Limb (tissue), 2 donors: Measurements from ENCODE around the gene DIAPH3.

Source experiments
- DNase-seq, 2 donors: peaks; one replicate each; pipeline ENCODE4 v3.0.0-alpha.2; 2016; ENCODE audit errors: extremely low spot score in 2 of 2

DIAPH3 gene

DNA sequence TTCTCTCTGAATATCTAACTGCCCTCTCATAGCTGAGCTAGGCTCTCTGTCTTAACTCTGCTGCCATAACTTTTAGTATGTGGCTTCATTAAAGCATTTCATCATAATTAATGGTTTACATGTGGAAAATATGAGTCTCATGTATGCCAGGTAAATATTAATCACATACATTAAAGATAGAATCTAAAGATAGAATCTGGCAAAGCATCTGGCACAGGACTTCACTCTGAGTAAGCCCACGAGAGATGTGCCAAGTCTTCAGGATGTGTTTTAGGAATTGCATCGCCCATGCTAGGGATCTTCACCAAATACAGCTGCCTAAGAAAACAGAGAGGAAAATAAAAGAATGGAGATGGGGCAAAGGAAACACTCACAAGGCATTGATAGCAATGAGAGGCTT is 285.8 kb downstream of the DIAPH3 start:
- no peak for DNase-seq

- DNase-seq: no peak
Measured at GRCh38 chr13:59874973-59875372, 288.8 kb downstream of the DIAPH3 start.

DNA sequence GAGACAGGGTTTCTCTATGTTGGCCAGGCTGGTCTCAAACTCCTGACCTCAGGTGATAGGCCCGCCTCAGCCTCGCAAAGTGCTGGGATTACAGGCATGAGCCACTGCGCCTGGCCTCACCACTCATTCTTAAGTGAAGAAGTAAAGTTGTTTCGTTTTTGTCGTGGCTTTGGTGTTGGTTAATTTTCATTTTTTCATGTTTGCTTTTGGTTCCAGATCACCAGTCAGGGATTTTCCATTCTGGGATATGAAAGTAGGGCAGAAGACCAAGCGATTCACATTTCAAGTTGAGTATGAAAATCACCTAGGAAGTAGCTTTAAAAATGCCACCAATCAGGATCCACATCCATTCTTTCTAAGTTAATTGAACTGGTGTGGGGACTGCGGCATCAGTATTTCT is 289.9 kb downstream of the DIAPH3 start:
- no peak for DNase-seq

DNA sequence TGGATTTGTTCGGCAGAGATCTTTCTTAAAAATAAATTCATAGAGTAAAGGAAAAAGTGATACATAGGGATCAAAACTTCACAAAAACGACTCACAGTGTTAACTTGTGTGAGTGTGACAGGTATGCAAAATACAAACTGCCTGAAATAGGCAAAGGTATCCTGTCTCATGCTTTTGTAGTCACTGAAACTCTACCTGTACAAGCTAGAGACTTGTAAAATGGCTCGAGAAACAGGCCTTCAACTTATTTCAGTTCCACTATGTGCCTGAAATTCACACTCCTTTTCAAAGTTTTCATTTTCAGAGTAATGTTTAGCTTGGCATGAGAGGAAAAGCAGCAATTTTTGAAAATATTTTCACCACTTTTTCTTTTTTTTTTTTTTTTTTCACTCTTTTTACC is 290.4 kb downstream of the DIAPH3 start:
- DNase-seq: no peak

DNA sequence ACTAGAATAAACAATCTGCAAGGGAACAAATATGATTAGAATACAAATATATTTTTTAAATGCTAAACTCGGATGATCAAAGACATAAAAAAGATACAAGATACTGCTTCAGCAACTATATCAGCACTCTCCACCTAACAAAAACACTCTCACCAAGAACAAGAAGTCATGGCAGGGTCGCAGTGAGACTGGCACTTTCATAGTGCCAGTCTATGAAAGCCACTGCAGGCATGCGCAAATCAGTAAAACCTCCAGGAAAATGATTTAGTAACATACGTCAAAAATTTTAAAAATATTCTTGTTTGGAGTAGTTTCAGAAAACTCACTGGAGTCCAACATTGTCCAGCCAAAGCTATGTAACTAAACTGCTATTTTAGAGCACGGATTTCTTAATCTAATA is 295.9 kb downstream of the DIAPH3 start:
- no peak for DNase-seq

- DNase-seq: no peak
Measured at GRCh38 chr13:59865398-59865797, 298.3 kb downstream of the DIAPH3 start.

DNA sequence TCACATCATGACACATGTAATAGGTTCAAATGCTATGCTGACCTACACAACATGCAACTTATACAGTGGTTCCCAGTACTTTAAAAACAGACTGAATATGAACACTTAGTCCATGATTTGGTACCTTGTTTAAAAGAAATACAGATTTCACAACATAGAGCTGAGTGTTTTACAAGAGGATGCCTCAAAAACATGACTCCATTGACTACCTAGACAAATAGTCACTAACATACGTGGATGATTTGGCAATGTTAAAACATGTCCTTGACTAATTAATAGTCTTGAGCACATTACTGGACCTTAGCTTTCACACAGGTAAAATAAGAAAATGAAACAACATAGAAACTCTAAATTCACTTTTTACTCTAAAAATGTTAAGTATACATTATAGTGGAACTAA is 300.1 kb downstream of the DIAPH3 start:
- no peak for DNase-seq

- DNase-seq: no peak
Measured at GRCh38 chr13:59861676-59862075, 302.1 kb downstream of the DIAPH3 start.

- no peak for DNase-seq
Measured at GRCh38 chr13:59856281-59856810, 307.4 kb downstream of the DIAPH3 start.

- no peak for DNase-seq
Measured at GRCh38 chr13:59846845-59847620, 316.7 kb downstream of the DIAPH3 start.

- no peak for DNase-seq
Measured at GRCh38 chr13:59843040-59843439, 320.7 kb downstream of the DIAPH3 start.

GRCh38 chr13:59842507-59842906 is 321.2 kb downstream of the DIAPH3 start:
- DNase-seq: no peak

- DNase-seq: no peak
Measured at GRCh38 chr13:59839186-59839585, 324.5 kb downstream of the DIAPH3 start.

GRCh38 chr13:59837101-59837500 is 326.6 kb downstream of the DIAPH3 start:
- no peak for DNase-seq

DNA sequence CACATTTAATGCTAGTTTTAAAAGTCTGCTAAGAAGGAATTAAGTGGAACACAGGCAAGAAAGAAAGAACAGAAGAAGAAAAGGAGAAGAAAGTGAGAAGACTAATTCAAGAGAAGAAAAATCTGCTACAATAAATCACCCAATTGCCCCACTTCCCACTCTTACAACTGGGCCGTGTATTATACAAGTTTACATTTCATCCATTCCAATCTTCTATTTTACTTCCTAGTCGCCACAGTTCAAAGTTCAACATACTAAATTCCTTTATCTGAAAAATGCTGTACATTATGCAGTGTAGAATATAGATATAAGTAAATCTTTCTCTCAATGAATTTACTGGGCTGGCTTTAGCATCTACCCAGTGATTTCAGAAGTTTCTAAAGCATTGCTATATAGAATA is 328.2 kb downstream of the DIAPH3 start:
- no peak for DNase-seq

DNA sequence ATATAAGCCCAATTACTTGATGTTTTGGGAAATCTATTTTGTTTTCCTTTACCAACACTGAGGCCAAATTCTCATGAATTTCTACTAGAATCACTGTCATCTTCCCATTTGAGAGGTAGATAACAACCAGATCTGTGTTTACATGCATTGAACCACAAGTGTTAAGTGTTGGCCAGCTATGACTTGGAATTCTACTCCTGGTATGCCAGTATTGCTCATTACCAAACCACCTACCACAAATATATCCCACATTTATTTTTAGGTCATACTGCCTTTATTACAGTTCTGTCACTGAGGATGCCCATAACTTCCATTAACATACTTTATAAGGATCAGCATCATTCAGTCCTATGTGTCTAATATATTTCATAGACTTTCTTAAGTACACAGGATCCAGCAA is 328.9 kb downstream of the DIAPH3 start:
- no peak for DNase-seq

- no peak for DNase-seq
Measured at GRCh38 chr13:59829690-59830089, 334.0 kb downstream of the DIAPH3 start.

DNA sequence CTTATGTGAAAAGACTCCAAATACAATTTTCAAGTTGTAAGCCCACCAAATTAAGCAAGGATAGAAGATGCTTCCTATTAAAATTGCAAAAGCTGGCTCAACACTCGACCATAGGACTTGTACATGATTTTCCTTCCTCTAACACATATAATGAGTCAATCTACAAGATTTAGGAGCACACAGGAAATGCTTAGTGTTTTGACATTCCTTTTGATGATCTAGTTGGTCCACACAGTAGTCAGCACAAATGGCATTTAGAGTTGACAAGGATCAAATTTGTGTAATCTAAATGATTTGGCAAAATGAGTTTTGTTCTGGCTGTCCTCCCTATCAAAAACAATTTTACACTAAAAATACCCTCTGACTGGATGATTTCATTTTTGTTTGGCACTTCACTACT is 340.2 kb downstream of the DIAPH3 start:
- no peak for DNase-seq

- no peak for DNase-seq
Measured at GRCh38 chr13:59809564-59809963, 354.2 kb downstream of the DIAPH3 start.

DNA sequence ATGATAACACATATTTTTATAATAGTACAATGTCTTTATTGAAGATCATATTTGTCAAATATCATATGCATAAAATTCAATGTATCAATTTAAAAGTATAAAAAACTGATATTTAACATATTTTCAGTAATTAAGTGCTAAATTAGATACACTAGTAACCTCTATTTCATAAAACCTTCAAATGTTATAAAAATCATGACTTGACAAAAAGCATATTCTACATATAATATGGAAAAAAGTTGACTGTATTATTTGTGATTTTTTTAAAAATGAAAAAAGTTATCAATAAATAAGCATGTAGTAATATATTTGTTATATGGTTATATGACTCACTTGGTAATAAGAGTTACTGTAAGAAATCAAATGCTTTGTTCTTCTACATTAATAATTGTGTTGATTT is 356.9 kb downstream of the DIAPH3 start:
- DNase-seq: no peak

GRCh38 chr13:59801107-59801880 is 362.4 kb downstream of the DIAPH3 start:
- DNase-seq: no peak

DNA sequence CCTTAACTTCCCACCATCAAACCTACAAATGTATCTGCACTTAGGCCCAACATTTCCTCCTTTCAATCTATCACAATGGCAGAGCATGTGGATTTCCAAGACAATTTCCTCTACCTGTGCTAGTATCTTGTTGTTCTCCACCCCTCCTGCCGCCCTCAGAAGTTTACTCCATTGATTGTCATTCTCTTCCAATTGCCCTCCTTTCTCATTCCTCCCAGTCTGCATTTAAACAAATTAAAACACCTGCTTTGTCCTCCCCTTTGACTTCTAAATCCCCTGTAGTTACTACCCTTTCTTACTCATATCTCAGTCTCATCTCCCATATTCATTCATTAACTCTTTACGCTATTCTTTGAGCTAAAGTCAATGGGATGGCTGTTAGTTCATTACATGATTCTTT is 370.6 kb downstream of the DIAPH3 start:
- no peak for DNase-seq

DNA sequence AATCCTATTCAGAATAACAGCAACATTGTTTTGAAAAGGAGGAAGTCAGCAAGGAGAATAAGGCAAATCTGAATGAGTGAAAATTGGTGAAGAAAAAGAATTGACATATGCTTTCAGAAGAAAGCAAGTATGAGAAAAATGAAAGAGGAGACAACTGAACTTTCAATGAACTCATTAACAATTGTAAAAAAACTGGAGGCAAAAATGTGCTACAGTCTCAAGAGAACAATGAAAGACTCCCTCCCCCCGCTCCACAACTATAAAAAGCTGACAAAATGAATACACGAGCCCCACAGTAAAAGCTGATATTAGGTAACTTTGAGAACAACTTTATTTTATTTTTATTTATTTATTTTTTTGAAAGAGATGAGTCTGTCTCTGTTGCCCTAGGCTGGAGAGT is 373.1 kb downstream of the DIAPH3 start:
- peak in 1 of 2 donors; percentile 24 for DNase-seq
